ENCODE results near the gene ZSWIM7. TPM values are rescaled to one million over a fixed set of nuclear protein-coding genes. Genes with fewer than 3 reads are reported as not detected.
"Not testable (repeated sequence)": the region's sequence is repeated elsewhere in the genome, so short reads cannot be mapped to it uniquely, and the experiment has no call there.

The ZSWIM7 gene
- total RNA-seq, 2 experiments from 2014 or later, result 10.8 to 13.4 TPM

GRCh38 chr17:15954222-15954621, 45.3 kb downstream of the ZSWIM7 start:
- Mint-ChIP-seq H3K9me3 (no peaks in the 10 kb centered on the region), H3K27me3 (no peaks in the 10 kb centered on the region), H3K4me3 (no peak overlapping the region), H3K4me1 (peaks cover 27% of the 10 kb centered on the region), H3K36me3 (peaks cover 7% of the 10 kb centered on the region), H3K27ac (no peak overlapping the region)
- DNase-seq, result no peak

- Mint-ChIP-seq H3K4me3 (no peak overlapping the region), H3K9me3 (no peaks in the 10 kb centered on the region), H3K4me1 (peaks cover 18% of the 10 kb centered on the region), H3K36me3 (peaks cover 5% of the 10 kb centered on the region), H3K27ac (no peak overlapping the region), H3K27me3 (no peaks in the 10 kb centered on the region)
- DNase-seq, result no peak
Observed at GRCh38 chr17:15952916-15953790, 46.4 kb downstream of the ZSWIM7 start.

GRCh38 chr17:15952048-15952532, 47.4 kb downstream of the ZSWIM7 start:
- no peak for DNase-seq
- H3K9me3 Mint-ChIP-seq, result no peaks in the 10 kb centered on the region
- no peak overlapping the region for H3K27ac Mint-ChIP-seq
- peaks cover 14% of the 10 kb centered on the region for H3K4me1 Mint-ChIP-seq
- H3K36me3 Mint-ChIP-seq, result no peaks in the 10 kb centered on the region
- H3K4me3 Mint-ChIP-seq, result no peak overlapping the region
- no peaks in the 10 kb centered on the region for H3K27me3 Mint-ChIP-seq

GRCh38 chr17:15951368-15952047, 48.0 kb downstream of the ZSWIM7 start:
- Mint-ChIP-seq H3K4me3 (no peak overlapping the region), H3K36me3 (no peaks in the 10 kb centered on the region), H3K9me3 (no peaks in the 10 kb centered on the region), H3K27ac (no peak overlapping the region), H3K27me3 (peaks cover 3% of the 10 kb centered on the region), H3K4me1 (peaks cover 13% of the 10 kb centered on the region)
- DNase-seq, result no peak

- Mint-ChIP-seq H3K4me3 (no peak overlapping the region), H3K9me3 (no peaks in the 10 kb centered on the region), H3K36me3 (no peaks in the 10 kb centered on the region), H3K27ac (no peak overlapping the region), H3K27me3 (peaks cover 20% of the 10 kb centered on the region), H3K4me1 (peaks cover 20% of the 10 kb centered on the region)
- no peak for DNase-seq
Observed at GRCh38 chr17:15947976-15948752, 51.3 kb downstream of the ZSWIM7 start.

GRCh38 chr17:15947271-15947670, 52.2 kb downstream of the ZSWIM7 start:
- H3K9me3 Mint-ChIP-seq, result no peaks in the 10 kb centered on the region
- H3K27me3 Mint-ChIP-seq, result peaks cover 27% of the 10 kb centered on the region
- no peaks in the 10 kb centered on the region for H3K36me3 Mint-ChIP-seq
- H3K27ac Mint-ChIP-seq, result no peak overlapping the region
- H3K4me3 Mint-ChIP-seq, result no peak overlapping the region
- H3K4me1 Mint-ChIP-seq, result peaks cover 20% of the 10 kb centered on the region
- no peak for DNase-seq

- Mint-ChIP-seq H3K36me3 (no peaks in the 10 kb centered on the region), H3K27ac (no peak overlapping the region), H3K4me3 (peak overlapping the region; percentile 77), H3K4me1 (peaks cover 20% of the 10 kb centered on the region), H3K27me3 (peaks cover 27% of the 10 kb centered on the region), H3K9me3 (no peaks in the 10 kb centered on the region)
- no peak for DNase-seq
Observed at GRCh38 chr17:15946611-15947120, 52.8 kb downstream of the ZSWIM7 start.

DNA sequence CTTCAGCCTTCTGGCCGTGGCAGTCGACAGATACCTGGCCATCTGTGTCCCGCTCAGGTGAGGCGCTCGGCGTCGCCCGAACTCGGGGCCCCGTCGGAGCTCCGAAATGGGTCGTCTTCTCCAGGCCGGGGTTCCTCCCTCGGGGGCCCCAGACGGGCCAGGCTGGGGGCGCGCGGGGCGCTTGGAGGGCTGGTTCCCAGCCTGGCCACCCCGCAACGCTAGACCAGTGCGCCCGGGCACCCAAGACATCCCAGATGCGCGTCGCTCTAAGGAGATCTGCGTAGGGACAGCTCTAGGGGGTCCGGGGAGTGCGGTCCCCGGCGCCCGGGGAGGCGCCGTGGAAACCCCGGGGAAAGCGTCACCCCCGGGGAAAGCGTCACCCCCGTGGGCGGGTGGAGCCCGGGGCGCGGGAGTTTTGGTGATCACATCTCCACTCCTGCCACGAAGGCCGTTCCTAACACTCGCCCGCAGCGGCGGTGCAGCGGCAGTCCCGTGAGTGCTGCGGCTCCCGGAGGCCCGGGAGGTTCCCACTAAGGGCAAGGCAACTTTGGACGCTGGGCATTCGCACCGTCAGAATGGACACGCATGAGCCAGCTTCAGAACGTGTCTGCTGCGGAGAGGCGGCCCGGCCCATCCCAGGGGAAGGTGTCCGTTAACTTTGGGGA, 53.8 kb downstream of the ZSWIM7 start:
- Mint-ChIP-seq H3K36me3 (no peaks in the 10 kb centered on the region), H3K4me1 (peaks cover 20% of the 10 kb centered on the region), H3K27me3 (peaks cover 27% of the 10 kb centered on the region), H3K9me3 (no peaks in the 10 kb centered on the region), H3K4me3 (peak overlapping the region; percentile 77), H3K27ac (peak overlapping the region; percentile 4)
- DNase-seq, result peak; percentile 44

DNA sequence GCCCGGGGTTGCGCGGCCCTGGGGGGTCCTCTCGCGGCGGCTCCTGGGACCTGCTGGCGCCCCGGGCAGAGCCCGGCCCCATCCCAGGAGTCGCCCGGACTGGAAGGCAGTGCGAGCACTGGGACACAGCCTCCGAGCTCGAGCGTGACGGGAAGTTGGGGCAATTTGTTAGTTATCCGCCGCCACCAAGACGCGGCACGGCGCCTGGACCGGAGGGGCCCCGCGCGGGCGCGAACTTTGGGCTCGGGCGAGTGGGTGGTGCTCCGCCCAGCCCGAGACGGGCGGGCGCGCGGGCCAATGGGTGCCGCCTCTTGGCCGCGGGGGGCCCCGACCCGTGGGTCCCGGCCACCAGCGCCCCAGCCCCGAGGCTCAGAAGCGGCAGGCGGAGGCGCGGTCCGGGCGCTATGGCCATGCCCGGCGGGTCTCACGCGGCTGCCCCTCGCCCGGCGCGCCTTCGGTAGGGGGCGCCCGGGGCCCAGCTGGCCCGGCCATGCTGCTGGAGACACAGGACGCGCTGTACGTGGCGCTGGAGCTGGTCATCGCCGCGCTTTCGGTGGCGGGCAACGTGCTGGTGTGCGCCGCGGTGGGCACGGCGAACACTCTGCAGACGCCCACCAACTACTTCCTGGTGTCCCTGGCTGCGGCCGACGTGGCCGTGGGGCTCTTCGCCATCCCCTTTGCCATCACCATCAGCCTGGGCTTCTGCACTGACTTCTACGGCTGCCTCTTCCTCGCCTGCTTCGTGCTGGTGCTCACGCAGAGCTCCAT, 54.6 kb downstream of the ZSWIM7 start, which contains the start of gene ADORA2B:
Gene ADORA2B, plus strand, starts transcription at position 372 of the 768 bp plus-strand sequence. Its CDS starts 119 bp downstream, at position 491.
- peaks cover 20% of the 10 kb centered on the region for H3K4me1 Mint-ChIP-seq
- peak; percentile 82 for DNase-seq
- no peaks in the 10 kb centered on the region for H3K36me3 Mint-ChIP-seq
- H3K4me3 Mint-ChIP-seq, result peak within 1 kb of the TSS; percentile 77
- H3K27ac Mint-ChIP-seq, result peak within 1 kb of the TSS; percentile 10
- no peaks in the 10 kb centered on the region for H3K9me3 Mint-ChIP-seq
- peaks cover 27% of the 10 kb centered on the region for H3K27me3 Mint-ChIP-seq

DNA sequence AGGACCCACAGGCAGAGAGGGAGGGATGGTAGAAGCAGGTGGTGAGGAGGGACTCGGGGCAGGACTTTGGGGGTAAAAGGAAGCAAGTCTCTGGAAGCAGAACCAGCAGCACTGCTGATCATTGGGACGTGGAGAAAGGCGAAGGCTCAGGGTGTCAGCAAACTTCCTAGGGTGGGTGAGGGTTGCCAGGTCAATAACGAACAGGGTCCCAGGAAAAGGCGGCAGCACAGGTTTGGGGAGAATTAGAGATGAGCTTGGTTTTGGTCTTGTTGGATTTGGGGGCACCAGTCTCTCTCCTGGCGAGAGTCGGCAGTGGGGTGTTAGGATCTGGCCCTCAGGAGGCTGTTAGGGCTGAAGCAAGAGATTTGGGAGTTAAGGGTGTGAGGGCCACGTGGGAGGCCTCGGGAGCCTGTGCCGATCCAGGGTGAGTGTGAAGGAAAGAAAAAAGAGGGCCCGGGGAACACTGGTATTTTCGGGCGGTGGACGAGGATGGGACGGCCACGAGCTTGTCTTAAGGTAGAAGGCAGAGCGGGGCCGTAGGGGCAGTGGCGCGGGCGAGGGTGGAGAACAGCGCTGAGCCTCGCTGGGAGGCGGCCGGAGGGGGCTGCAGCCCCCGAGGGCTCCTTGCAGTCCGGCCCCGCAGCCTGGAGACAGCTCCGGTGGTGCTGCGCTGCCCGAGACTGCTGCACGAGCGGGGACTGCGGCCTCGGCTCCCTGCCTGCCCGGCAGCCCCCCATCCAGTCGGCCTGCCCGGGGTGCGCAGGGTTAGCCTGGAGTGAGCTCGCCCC, 55.3 kb downstream of the ZSWIM7 start:
- peaks cover 27% of the 10 kb centered on the region for H3K27me3 Mint-ChIP-seq
- H3K4me1 Mint-ChIP-seq, result peaks cover 20% of the 10 kb centered on the region
- no peaks in the 10 kb centered on the region for H3K9me3 Mint-ChIP-seq
- H3K36me3 Mint-ChIP-seq, result no peaks in the 10 kb centered on the region
- no peak for DNase-seq
- H3K27ac Mint-ChIP-seq, result peak overlapping the region; percentile 10
- peak overlapping the region; percentile 76 for H3K4me3 Mint-ChIP-seq

DNA sequence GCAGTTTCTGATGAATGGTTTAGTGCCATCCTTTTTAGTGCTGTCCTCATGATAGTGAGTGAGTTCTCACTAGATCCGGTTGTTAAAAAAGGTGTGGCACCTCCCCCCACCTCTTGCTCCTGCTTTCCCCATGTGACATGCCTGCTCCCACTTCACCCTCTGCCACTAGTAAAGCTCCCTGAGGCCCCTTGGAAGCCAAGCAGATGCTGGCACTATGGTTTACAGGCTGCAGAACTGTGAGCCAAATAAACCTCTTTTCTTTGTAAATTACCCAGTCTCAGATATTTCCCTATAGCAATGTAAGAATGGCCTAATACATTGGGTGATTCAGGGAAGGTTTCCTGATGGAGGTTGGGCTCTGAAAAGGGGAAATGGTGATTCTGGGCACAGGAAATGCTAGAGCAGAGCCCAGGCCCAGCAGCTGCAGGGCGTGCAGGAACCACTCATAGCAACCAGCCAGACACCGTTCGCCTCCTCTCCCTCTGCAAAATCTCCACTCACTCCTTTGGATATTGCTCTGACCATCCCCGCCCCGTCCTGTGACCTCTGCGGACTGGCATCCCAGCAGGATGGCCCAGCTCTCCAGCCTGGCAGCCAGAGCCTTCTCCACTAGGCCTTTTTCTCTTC, 57.2 kb downstream of the ZSWIM7 start:
- Mint-ChIP-seq H3K9me3 (no peaks in the 10 kb centered on the region), H3K4me3 (no peak overlapping the region), H3K27me3 (peaks cover 27% of the 10 kb centered on the region), H3K36me3 (no peaks in the 10 kb centered on the region), H3K4me1 (peaks cover 17% of the 10 kb centered on the region), H3K27ac (no peak overlapping the region)
- no peak for DNase-seq

GRCh38 chr17:15941781-15942180, 57.7 kb downstream of the ZSWIM7 start:
- no peak overlapping the region for H3K4me3 Mint-ChIP-seq
- DNase-seq, result no peak
- no peaks in the 10 kb centered on the region for H3K9me3 Mint-ChIP-seq
- no peak overlapping the region for H3K27ac Mint-ChIP-seq
- H3K27me3 Mint-ChIP-seq, result peaks cover 27% of the 10 kb centered on the region
- peaks cover 13% of the 10 kb centered on the region for H3K4me1 Mint-ChIP-seq
- H3K36me3 Mint-ChIP-seq, result no peaks in the 10 kb centered on the region

- not testable (repeated sequence) for H3K27me3 Mint-ChIP-seq, H3K36me3 Mint-ChIP-seq, H3K9me3 Mint-ChIP-seq, H3K4me3 Mint-ChIP-seq, H3K27ac Mint-ChIP-seq, H3K4me1 Mint-ChIP-seq, DNase-seq
Observed at GRCh38 chr17:15936481-15936880, 63.0 kb downstream of the ZSWIM7 start.
